Breast epithelium (tissue), 3 donors: ENCODE measurements around the gene PTPRM.

Experiments
- CTCF ChIP-seq, 3 donors: fragments of 450-650 bp; IDR thresholded peaks; one replicate each; pipeline ENCODE4 v1.5.1; 2016 to 2017; ENCODE audit warnings: antibody characterized with exemption in 3 of 3, mild to moderate bottlenecking in 3 of 3, moderate library complexity in 3 of 3
- POLR2A ChIP-seq: fragments of 450-650 bp; IDR thresholded peaks from one replicate; pipeline ENCODE4 v1.6.1; 2016; ENCODE audit warnings: antibody characterized with exemption, mild to moderate bottlenecking, moderate library complexity

- no peak for TF ChIP-seq CTCF (IDR thresholded peaks at IDR 0.05)
- no peak for TF ChIP-seq POLR2A
Measured at GRCh38 chr18:8290435-8290834, 723.3 kb downstream of the PTPRM start.
